Thoracic aorta (tissue), 2 donors: Measurements from ENCODE around the gene PLA2R1. TPM values are rescaled to one million over a fixed set of nuclear protein-coding genes. Genes with fewer than 3 reads are reported as not detected.

Experiments used
- ATAC-seq: fragments of 150-250 bp; one replicate; pipeline ENCODE4 v1.8.0; 2017; ENCODE audit warnings: low read depth; ENCODE audit not compliant: insufficient number of reproducible peaks, low FRiP score
- DNase-seq: peaks from one replicate; pipeline ENCODE4 v3.0.0-alpha.2; 2020; ENCODE audit warnings: low spot score
- H3K27ac ChIP-seq, 2 donors: fragments of 200-600 bp; sonication (generic); 1 replicate in 1 of 2; 2 replicates in 1 of 2; pipeline ENCODE4 v1.5.1; 2016; ENCODE audit warnings: mild to moderate bottlenecking in 2 of 2, moderate library complexity in 2 of 2
- H3K27me3 ChIP-seq: fragments of 200-600 bp; sonication (generic); replicated peaks from 2 replicates; pipeline ENCODE4 v1.6.0; 2016; ENCODE audit warnings: mild to moderate bottlenecking; ENCODE audit not compliant: insufficient read depth
- H3K36me3 ChIP-seq: fragments of 200-600 bp; sonication (generic); one replicate; pipeline ENCODE4 v1.5.1; 2016
- H3K4me1 ChIP-seq, 2 donors: fragments of 200-600 bp; sonication (generic); 1 replicate in 1 of 2; 2 replicates in 1 of 2; pipeline versions ENCODE4 v1.5.1 to v1.6.0; 2016; ENCODE audit warnings: low read depth in 2 of 2, mild to moderate bottlenecking in 1 of 2; ENCODE audit not compliant: control insufficient read depth in 1 of 2
- H3K4me3 ChIP-seq: fragments of 200-600 bp; sonication (generic); 2 replicates; pipeline ENCODE4 v1.5.1; 2016; ENCODE audit warnings: mild to moderate bottlenecking
- H3K9me3 ChIP-seq: fragments of 200-600 bp; sonication (generic); 2 replicates; pipeline ENCODE4 v1.5.1; 2016
- CTCF ChIP-seq: fragments of 200-600 bp; sonication (generic); IDR thresholded peaks from one replicate; pipeline ENCODE4 v1.5.1; 2019; ENCODE audit warnings: antibody characterized with exemption
- total RNA-seq, 2 donors: library from RNA; depleted of rRNA; stranded (reverse); fragments of >200 nt; gene quantifications; one replicate each; pipeline versions ENCODE4 v1.1.0 to v1.2.3, GENCODE V29; 2016

PLA2R1 gene
- total RNA-seq, 2 donors from 2014 or later = 28.3 to 28.7 TPM

- H3K9me3 ChIP-seq = no peaks in the 10 kb centered on the region
- no peaks in the 10 kb centered on the region for H3K27me3 ChIP-seq
- H3K4me3 ChIP-seq = no peak overlapping the region
- H3K27ac ChIP-seq = no peak overlapping the region
- DNase-seq (no peak), ATAC-seq (no peak)
- no peaks in the 10 kb centered on the region for H3K36me3 ChIP-seq
- no peak for TF ChIP-seq CTCF
- no peaks in the 10 kb centered on the region for H3K4me1 ChIP-seq
Observed at GRCh38 chr2:159882130-159882745, 180.2 kb downstream of the PLA2R1 start.

Other genes with a start within 250 kb of the PLA2R1 start
- gene LY75, start 157.9 kb downstream of the PLA2R1 start, total RNA-seq = 10 to 100 TPM in 1 of 2 donors, 1 to 10 TPM in 1; 8.7 to 10.6 TPM
- under 1 TPM in 1 of 2 donors, not detected in 1; 0.99 TPM for gene ITGB6, start 137.7 kb upstream of the PLA2R1 start, total RNA-seq